Activated naive CD4-positive, alpha-beta T cell treated with anti-CD3 and anti-CD28 coated beads, Interleukin-2, amount 10 ng/mL, durations not matched to agents 7 days and 5 days (primary cell): ENCODE results near the gene DIAPH3.

ENCODE experiments used
- CTCF ChIA-PET: fragments of 350-600 bp; sonication (Branson Sonifier 250); formaldehyde crosslinking; loops from one replicate; lab custom pipeline; 2021; ENCODE audit warnings: antibody characterized with exemption; lab: Charles Lee
- DNase-seq: peaks from one replicate; pipeline ENCODE4 v3.0.0-alpha.2; 2020
- H3K27ac Mint-ChIP-seq: one replicate; pipeline ENCODE4 v1.8.0; 2021; ENCODE audit warnings: mild to moderate bottlenecking, moderate library complexity, mixed read lengths
- H3K27me3 Mint-ChIP-seq: one replicate; pipeline ENCODE4 v1.8.0; 2021; ENCODE audit warnings: mild to moderate bottlenecking, mixed read lengths
- H3K36me3 Mint-ChIP-seq: one replicate; pipeline ENCODE4 v1.8.0; 2021; ENCODE audit warnings: mixed read lengths
- H3K4me1 Mint-ChIP-seq: one replicate; pipeline ENCODE4 v1.8.0; 2021; ENCODE audit warnings: mixed read lengths
- H3K4me3 Mint-ChIP-seq: one replicate; pipeline ENCODE4 v1.8.0; 2021; ENCODE audit warnings: mild to moderate bottlenecking, moderate library complexity, mixed read lengths
- H3K9me3 Mint-ChIP-seq: one replicate; pipeline ENCODE4 v1.8.0; 2021; ENCODE audit warnings: mixed read lengths

DIAPH3 gene

DNA sequence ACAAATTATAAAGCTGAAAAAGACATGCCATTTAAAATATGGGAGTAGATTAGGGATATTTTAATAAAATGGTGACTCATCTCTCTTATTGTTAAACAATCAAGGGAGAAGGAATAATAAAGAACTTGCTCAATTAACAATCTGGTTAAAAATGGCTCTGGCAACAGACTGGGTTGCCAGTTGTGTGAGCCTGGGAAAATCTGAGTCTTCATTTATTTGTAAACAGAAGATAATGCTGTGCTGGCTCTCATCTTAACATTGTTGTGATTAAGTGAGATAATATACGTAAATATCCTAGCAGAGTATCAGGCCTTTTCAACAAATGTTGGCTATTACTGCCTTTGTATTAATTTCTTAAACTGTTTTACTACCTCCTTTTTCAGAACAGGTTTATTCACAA lies 453.3 kb downstream of the DIAPH3 start:
- H3K4me1 Mint-ChIP-seq = no peaks in the 10 kb centered on the region
- CTCF ChIA-PET = no interaction called here
- H3K4me3 Mint-ChIP-seq = no peak overlapping the region
- no peak overlapping the region for H3K27ac Mint-ChIP-seq
- H3K36me3 Mint-ChIP-seq = no peaks in the 10 kb centered on the region
- no peak for DNase-seq
- no peaks in the 10 kb centered on the region for H3K27me3 Mint-ChIP-seq
- no peaks in the 10 kb centered on the region for H3K9me3 Mint-ChIP-seq

DNA sequence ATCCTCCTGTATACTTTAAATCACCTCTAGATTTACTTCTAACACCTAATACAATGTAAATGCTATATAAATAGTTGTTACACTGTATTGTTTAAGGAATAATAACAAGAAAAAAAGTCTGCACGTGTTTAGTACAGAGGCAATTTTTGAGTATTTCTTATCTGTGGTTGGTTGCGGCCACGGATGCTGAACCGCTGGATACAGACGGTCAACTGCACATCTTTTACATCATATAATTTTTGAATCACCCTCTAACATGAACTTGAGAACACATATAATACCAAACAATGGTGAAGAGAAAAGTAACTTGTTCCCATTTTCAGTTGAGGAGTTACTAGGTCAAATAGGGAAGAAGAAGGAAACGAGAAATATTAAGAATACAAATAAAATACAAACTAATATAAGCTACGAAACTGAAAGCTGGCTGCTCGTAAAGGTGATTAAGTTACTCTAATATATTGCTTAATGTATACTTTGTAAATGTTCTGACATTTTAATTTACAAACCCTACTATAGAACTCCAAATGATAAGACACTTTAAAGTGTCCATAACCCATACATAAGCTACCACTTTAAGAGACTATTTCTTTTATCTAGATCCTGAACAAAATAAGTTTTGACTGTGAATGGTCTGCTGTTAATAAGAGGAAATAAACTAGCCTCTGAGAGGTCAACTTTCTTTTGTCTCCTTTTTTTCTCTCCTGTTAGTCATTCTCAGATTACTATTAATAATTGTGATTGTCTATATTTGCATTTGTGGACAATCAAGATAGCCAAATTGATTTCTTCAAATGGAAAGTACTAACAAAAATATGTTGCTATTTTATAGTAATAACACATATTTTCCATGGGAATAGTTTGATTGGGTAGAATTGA lies 457.4 kb downstream of the DIAPH3 start:
- Mint-ChIP-seq H3K27ac (no peak overlapping the region), H3K36me3 (no peaks in the 10 kb centered on the region), H3K4me3 (no peak overlapping the region), H3K27me3 (no peaks in the 10 kb centered on the region), H3K4me1 (no peaks in the 10 kb centered on the region), H3K9me3 (no peaks in the 10 kb centered on the region)
- CTCF ChIA-PET = no interaction called here
- no peak for DNase-seq

DNA sequence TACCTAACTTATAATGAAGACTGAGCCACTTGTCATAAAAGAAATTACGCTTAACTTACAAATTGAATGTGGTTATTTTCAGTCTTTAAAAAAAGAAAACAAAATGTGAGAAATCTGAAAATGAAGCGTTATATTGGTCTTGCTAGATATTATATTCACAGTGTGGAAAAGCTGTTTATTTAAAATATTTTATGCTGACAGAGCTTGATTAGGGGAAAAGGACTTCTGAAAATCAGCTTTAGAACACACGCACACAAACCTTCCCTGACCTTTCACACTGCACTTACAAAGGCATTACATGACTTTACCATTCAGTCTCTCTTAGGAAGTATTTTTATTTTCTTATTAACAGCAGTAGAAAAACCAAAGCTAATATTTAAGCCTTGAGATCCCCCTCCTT lies 461.5 kb downstream of the DIAPH3 start:
- DNase-seq = no peak
- H3K27me3 Mint-ChIP-seq = no peaks in the 10 kb centered on the region
- H3K4me3 Mint-ChIP-seq = no peak overlapping the region
- H3K27ac Mint-ChIP-seq = no peak overlapping the region
- no peaks in the 10 kb centered on the region for H3K4me1 Mint-ChIP-seq
- H3K9me3 Mint-ChIP-seq = no peaks in the 10 kb centered on the region
- CTCF ChIA-PET = no interaction called here
- H3K36me3 Mint-ChIP-seq = no peaks in the 10 kb centered on the region

DNA sequence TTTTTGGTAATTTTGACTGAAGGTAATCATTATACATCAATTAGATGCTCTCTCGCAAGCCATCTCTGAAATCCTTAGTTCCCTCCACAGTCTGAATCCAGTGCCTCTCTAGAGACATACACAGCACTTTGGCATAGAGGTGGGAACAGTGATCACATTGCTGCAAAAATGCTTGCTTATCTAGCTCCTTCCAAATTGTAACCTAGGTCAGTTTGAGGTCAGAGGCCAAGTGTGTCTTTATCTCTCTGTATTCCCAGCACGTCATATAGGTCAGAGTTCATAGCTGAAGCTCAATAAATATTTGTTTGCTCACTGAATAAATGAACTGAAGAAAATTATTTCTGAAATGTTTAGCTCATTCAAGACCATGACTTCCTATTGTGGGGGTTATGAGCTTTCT lies 462.5 kb downstream of the DIAPH3 start:
- no peak for DNase-seq
- no peak overlapping the region for H3K27ac Mint-ChIP-seq
- CTCF ChIA-PET = no interaction called here
- no peak overlapping the region for H3K4me3 Mint-ChIP-seq
- no peaks in the 10 kb centered on the region for H3K36me3 Mint-ChIP-seq
- H3K27me3 Mint-ChIP-seq = no peaks in the 10 kb centered on the region
- no peaks in the 10 kb centered on the region for H3K9me3 Mint-ChIP-seq
- no peaks in the 10 kb centered on the region for H3K4me1 Mint-ChIP-seq

DNA sequence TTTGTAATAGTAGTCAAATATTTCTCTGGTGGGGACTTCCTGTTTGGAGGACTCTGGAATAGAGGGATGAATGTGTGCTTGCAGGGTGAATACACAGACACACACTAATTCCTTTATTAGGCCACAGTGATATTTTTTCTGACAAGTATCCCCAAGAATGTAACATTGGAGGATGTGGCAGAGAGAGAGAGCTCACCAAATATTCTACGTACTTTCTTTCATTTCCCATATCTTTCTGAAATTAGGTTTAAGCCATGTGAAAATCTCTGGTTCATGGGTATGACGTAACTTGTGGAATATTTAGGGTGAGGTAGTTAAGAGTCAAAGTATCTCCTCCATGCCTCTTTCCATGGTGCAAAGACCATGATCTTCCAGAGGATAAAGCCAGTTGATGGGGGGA lies 463.4 kb downstream of the DIAPH3 start:
- DNase-seq = no peak
- CTCF ChIA-PET = no interaction called here
- Mint-ChIP-seq H3K9me3 (no peaks in the 10 kb centered on the region), H3K4me3 (no peak overlapping the region), H3K27ac (no peak overlapping the region), H3K27me3 (no peaks in the 10 kb centered on the region), H3K4me1 (no peaks in the 10 kb centered on the region), H3K36me3 (no peaks in the 10 kb centered on the region)

DNA sequence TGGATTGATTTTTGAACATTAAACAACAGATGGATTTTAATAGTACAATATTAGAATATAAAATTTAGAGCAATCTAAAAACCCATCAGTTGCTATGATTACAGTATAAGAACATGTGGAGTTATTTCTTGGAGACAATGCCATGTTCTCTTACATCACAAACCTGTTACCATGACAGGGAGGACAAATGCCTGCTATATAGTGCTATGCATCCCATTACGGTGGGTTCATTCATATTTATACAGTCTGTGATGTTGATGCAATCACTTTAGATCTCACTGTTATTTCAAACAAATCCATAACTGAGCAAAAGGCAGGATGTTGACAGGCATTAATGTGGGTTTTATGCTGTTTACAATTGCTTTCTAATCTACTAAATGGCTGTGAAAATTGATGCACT lies 467.5 kb downstream of the DIAPH3 start:
- CTCF ChIA-PET = interaction anchor here (1.0 kb wide), 1 partner anchor 15 kb away, joined by 5 read pairs; no protein-coding TSS in a partner anchor

DNA sequence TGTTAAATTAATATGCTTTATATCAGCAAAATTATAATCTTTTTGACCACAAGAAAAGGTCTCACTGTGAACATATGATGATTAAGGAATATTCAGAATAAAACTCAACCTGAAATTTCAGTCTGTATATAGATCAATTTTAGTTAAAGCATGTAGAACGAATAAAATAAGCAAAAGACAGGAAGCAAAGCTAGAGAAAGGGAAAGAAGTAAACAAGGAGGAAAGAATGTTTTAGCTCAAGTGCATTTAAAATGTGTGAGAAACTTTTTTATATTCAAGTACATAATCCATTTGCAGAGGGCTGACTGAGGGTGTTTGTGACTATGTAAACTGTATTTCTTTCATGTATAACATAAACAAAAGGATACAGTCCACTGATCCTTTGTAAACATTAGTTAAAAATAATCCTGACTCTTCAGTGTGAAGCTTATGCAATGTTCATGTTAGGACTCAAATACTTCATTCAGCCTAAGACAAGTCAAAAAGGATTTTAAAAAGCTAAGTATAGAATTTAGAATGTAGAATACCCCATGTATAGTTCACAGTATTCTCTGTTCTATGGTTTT lies 472.1 kb downstream of the DIAPH3 start:
- no peak for DNase-seq
- H3K4me3 Mint-ChIP-seq = no peak overlapping the region
- H3K36me3 Mint-ChIP-seq = no peaks in the 10 kb centered on the region
- H3K27ac Mint-ChIP-seq = no peak overlapping the region
- H3K9me3 Mint-ChIP-seq = no peaks in the 10 kb centered on the region
- no peaks in the 10 kb centered on the region for H3K4me1 Mint-ChIP-seq
- CTCF ChIA-PET = interaction anchor here (1.3 to 1.5 kb wide), 2 partner anchors 12 to 300 kb away, joined by 3 to 4 read pairs; no protein-coding TSS in a partner anchor
- H3K27me3 Mint-ChIP-seq = no peaks in the 10 kb centered on the region

More for the DNA sequence above, 467.5 kb downstream of the DIAPH3 start:
- no peaks in the 10 kb centered on the region for H3K27me3 Mint-ChIP-seq
- no peaks in the 10 kb centered on the region for H3K36me3 Mint-ChIP-seq
- DNase-seq = no peak
- no peak overlapping the region for H3K27ac Mint-ChIP-seq
- H3K4me3 Mint-ChIP-seq = no peak overlapping the region
- H3K9me3 Mint-ChIP-seq = no peaks in the 10 kb centered on the region
- no peaks in the 10 kb centered on the region for H3K4me1 Mint-ChIP-seq

DNA sequence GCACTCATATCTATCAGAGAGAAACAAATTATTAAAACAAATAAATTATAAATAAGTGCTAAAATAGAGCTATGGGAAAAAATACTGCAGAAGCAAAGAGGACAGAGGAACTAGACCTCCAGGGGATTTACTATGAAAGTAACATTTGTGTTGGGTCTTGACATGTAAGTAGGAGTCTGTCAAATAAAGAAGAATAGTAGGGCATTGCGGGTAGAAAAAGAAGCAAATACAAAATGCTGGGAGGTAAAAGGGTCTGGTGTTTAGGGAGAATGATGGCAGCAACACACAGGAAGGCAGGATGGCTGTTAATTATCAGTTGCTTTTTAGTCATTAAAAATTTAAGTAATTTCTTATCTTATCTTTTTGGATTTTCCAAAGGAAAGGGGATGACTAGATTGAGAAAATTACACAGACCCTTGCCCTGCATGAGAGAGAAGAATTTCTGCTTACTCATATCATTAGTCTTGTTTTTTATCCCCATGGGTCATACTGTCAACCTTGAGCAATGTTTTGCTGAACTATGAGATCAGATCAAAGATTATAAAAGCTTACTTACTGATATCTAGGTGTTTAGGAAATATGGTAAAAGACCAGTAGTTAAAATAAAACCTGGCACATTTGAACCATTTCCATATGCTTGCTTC lies 472.7 kb downstream of the DIAPH3 start:
- Mint-ChIP-seq H3K4me3 (no peak overlapping the region), H3K36me3 (no peaks in the 10 kb centered on the region), H3K27me3 (no peaks in the 10 kb centered on the region), H3K9me3 (no peaks in the 10 kb centered on the region), H3K27ac (no peak overlapping the region), H3K4me1 (no peaks in the 10 kb centered on the region)
- CTCF ChIA-PET = interaction anchor here (1.3 to 1.5 kb wide), 2 partner anchors 12 to 300 kb away, joined by 3 to 4 read pairs; no protein-coding TSS in a partner anchor
- no peak for DNase-seq

DNA sequence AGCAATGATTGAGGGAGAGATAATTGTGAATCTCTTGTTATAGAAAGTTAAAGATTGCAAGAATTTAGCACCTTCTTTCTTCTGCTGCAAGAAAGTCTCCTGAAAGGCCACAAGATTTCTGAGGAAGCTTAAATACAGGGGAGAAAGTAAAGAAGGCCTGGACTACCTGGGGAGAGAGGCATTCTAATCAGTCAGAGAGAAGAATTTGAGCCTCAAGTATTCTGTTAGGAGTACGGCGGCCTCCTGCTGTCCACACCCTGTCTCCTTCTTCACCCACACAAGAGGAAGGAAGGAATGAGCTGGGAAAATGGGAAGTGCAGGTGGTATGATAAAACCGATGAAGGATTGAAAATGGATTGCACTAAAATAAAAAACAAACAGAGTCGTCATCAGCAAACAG lies 474.7 kb downstream of the DIAPH3 start:
- Mint-ChIP-seq H3K36me3 (no peaks in the 10 kb centered on the region), H3K9me3 (no peaks in the 10 kb centered on the region), H3K27me3 (no peaks in the 10 kb centered on the region), H3K27ac (no peak overlapping the region), H3K4me3 (no peak overlapping the region), H3K4me1 (no peaks in the 10 kb centered on the region)
- DNase-seq = no peak
- CTCF ChIA-PET = no interaction called here

DNA sequence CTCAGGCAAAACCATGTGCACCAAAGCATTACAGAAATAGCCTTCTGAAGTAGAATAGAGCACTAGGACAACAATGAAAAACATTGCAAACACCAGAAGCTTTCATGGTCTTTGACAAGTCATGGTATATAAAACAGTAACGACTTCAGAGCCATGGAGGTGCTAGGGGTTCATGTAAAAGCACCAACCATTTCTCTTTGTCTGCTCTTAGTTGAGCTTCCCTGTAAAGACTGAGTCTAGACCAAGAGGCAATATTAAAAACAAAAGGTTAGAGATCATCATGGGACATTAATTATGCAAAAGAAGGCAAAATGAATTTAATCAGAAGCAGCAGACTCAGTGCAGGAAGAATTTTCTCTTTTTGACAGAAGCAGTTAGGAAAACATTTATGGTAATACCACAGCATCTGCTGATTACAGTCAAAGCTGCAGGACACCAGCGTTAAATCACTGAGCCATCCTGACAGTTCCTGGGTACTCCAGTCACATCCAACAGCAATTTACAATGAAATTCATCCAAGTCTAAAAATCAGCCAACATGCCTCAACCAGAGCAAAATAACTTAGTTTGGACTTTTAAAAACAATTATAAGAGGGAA lies 476.8 kb downstream of the DIAPH3 start:
- Mint-ChIP-seq H3K36me3 (no peaks in the 10 kb centered on the region), H3K27me3 (no peaks in the 10 kb centered on the region), H3K9me3 (no peaks in the 10 kb centered on the region), H3K27ac (no peak overlapping the region), H3K4me3 (no peak overlapping the region), H3K4me1 (no peaks in the 10 kb centered on the region)
- CTCF ChIA-PET = no interaction called here
- no peak for DNase-seq

DNA sequence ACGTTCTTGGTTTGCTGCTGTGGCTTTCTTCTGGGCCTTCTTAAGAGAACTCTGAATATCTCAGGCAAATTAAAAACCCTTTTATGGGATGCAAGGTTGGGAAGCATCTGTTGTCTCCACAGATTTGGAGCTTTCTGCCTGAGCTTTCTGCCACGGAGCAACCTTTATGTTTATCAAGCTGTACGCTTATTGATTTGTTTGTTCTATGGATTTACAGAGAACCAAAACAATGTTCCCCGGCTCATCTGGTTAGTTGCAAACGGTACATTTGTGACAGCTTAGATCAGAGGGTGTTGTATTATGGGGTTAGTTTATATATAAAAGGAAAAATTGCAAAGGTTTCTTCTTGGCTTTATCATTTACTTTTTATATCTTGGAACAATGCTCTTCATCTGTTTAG lies 479.6 kb downstream of the DIAPH3 start:
- no peaks in the 10 kb centered on the region for H3K9me3 Mint-ChIP-seq
- no peaks in the 10 kb centered on the region for H3K27me3 Mint-ChIP-seq
- no peaks in the 10 kb centered on the region for H3K4me1 Mint-ChIP-seq
- no peak for DNase-seq
- H3K27ac Mint-ChIP-seq = no peak overlapping the region
- H3K4me3 Mint-ChIP-seq = no peak overlapping the region
- CTCF ChIA-PET = interaction anchor here (0.8 to 1.0 kb wide), 2 partner anchors 222 to 225 kb away, joined by 3 to 4 read pairs; no protein-coding TSS in a partner anchor
- no peaks in the 10 kb centered on the region for H3K36me3 Mint-ChIP-seq

DNA sequence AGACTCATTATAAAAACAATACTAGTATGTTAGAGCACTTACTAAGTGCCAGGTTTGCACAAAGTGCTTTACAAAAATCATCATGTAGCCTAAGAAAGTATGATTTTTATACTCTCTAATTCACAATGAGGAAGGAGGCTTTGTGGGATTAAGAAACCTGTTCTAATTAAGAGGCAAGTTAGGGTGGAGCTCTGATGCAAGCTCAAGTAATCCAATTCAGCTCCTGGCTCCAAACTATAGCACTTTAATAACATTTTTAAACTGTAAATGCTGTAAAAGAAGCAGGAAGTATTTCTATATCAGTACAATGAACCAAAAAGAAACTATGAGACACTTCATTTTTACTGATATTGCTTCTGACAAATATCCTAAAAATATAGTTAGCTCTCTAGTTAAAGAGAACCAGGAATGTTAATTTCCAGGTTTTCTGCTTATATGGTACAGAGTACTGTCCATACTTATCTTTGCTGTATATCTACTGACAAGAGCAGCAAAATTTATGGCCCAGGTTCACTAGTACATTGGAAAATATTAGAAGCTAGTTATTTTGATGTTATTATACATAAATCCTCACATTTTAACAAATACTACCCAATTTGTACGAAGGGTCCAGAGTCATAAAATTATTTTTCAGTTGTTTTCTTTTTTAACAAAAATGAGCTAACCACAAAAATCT lies 482.0 kb downstream of the DIAPH3 start:
- no peak overlapping the region for H3K4me3 Mint-ChIP-seq
- DNase-seq = no peak
- H3K4me1 Mint-ChIP-seq = no peaks in the 10 kb centered on the region
- H3K9me3 Mint-ChIP-seq = no peaks in the 10 kb centered on the region
- no peaks in the 10 kb centered on the region for H3K27me3 Mint-ChIP-seq
- H3K27ac Mint-ChIP-seq = no peak overlapping the region
- H3K36me3 Mint-ChIP-seq = no peaks in the 10 kb centered on the region
- CTCF ChIA-PET = interaction anchor here (0.8 to 2.8 kb wide), 7 partner anchors 8 to 749 kb away, joined by 3 to 10 read pairs (median 3); no protein-coding TSS in a partner anchor

DNA sequence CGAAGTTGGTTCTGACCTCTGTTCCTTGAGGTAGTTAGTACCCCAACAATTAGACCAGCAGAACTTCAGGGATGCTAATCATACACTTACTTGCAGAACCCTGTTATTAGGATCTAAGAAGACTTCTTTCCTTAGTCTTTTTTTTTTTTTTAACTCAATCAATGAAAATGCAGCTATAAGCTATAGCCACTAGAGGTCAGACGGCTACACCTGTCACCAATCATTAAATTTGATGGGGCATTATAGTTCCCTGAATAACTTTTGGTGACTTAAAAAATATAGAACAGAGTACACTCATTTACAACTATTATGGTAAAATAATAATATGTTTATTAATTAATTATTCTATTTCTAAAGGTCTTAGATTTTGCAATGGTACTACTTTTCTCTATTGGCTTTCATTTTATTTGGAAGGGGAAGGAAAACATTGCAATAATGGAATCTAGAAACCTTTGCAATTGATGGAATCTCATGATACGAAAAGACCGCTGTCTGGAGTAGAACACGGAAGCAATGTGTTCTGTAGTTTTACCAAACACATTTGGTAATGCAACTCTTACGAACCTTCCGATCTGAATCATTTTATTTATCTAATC lies 483.2 kb downstream of the DIAPH3 start:
- no peaks in the 10 kb centered on the region for H3K9me3 Mint-ChIP-seq
- no peak overlapping the region for H3K4me3 Mint-ChIP-seq
- H3K27ac Mint-ChIP-seq = no peak overlapping the region
- H3K4me1 Mint-ChIP-seq = no peaks in the 10 kb centered on the region
- H3K36me3 Mint-ChIP-seq = no peaks in the 10 kb centered on the region
- DNase-seq = no peak
- CTCF ChIA-PET = interaction anchor here (0.8 to 2.8 kb wide), 6 partner anchors 12 to 755 kb away, joined by 3 to 10 read pairs (median 4); no protein-coding TSS in a partner anchor
- H3K27me3 Mint-ChIP-seq = no peaks in the 10 kb centered on the region
